SK-N-MC (cell line): ENCODE results near the gene USB1.

ENCODE experiments used
- EZH2 ChIP-seq: fragments of 200-600 bp; sonication (generic); IDR thresholded peaks from one replicate; pipeline ENCODE4 v1.6.1; 2017; ENCODE audit warnings: antibody characterized with exemption
- POLR2AphosphoS5 ChIP-seq: IDR thresholded peaks from 2 replicates; pipeline ENCODE4 v1.6.1; 2012; ENCODE audit warnings: mild to moderate bottlenecking, low read depth, low read length, borderline replicate concordance

DNA sequence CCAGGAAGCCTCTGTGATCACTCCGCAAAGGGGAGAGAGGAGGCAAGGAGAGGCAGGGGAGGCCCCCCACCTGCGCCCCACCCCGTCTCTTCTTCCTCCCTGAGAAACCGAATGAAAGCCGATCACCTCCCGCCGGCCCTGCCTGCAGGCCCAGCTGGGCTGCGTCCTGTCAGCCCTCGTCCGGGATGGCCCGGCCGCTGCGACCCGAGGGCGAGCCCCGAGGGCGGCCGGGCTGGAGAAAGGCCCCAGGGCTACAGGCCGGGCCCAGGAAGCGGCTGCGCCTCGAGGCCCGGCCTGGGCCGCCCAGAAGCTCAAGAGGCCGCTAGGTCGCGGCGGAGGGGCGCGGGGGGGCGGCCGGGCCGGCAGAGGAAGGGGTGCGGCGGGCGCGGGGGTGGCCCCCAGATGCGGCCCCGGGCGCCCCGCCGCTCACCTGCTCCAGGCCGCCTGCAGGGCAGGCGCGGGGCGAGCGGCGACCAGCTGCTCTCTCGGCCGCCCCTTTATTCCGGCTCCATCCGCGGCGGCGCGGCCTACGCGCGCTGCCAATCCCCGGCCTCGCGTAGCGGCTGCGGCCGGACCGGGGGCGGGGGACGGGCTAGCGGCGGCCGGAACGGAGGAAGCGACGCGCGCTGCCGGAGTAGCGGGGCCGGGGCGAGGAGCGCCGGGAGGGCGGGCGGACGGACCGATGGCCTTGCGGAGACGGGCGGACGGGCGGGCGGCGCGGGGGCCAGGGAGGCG lies 1.1 kb upstream of the USB1 start, which contains the start of gene ZNF319:
- TF ChIP-seq POLR2AphosphoS5 (no peak), EZH2 (no peak)
